Osteocyte (in vitro differentiated cells): ENCODE measurements around the gene YY2. TPM values are rescaled to one million over a fixed set of nuclear protein-coding genes. Genes with fewer than 3 reads are reported as not detected.

Experiments used
- DNase-seq: peaks from one replicate; pipeline ENCODE4 v3.0.0; 2021; ENCODE audit warnings: mixed read lengths; ENCODE audit not compliant: unreplicated experiment; ENCODE audit errors: extremely low spot score
- H3K27ac Mint-ChIP-seq: one replicate; pipeline ENCODE4 v1.8.0; 2021; ENCODE audit warnings: mild to moderate bottlenecking, mixed read lengths; ENCODE audit not compliant: unreplicated experiment
- H3K27me3 Mint-ChIP-seq: one replicate; pipeline ENCODE4 v1.8.0; 2021; ENCODE audit warnings: mixed read lengths; ENCODE audit not compliant: unreplicated experiment
- H3K36me3 Mint-ChIP-seq: one replicate; pipeline ENCODE4 v1.8.0; 2021; ENCODE audit warnings: mixed read lengths; ENCODE audit not compliant: unreplicated experiment
- H3K4me1 Mint-ChIP-seq: one replicate; pipeline ENCODE4 v1.8.0; 2021; ENCODE audit warnings: mixed read lengths; ENCODE audit not compliant: unreplicated experiment
- H3K4me3 Mint-ChIP-seq: one replicate; pipeline ENCODE4 v1.8.0; 2021; ENCODE audit warnings: mild to moderate bottlenecking, moderate library complexity, mixed read lengths; ENCODE audit not compliant: unreplicated experiment
- H3K9me3 Mint-ChIP-seq: one replicate; pipeline ENCODE4 v1.8.0; 2021; ENCODE audit warnings: mixed read lengths; ENCODE audit not compliant: unreplicated experiment
- long read RNA-seq: library from polyadenylated mRNA; unstranded; transcript quantifications from one replicate; pipeline ENCODE4 v2.0.0, GENCODE V29; 2021
- total RNA-seq: library from RNA; stranded (reverse); gene quantifications from 2 replicates; pipeline ENCODE4 v1.2.1, GENCODE V29; 2021
- TF ChIP-seq, protein P1 (sequence below): fragments of 200-600 bp; sonication (generic); IDR thresholded peaks from 2 replicates; pipeline ENCODE4 v1.5.0; 2021; ENCODE audit warnings: antibody characterized with exemption, mild to moderate bottlenecking, moderate library complexity

YY2 gene
- total RNA-seq: 4.7 and 5.8 TPM in 2 replicates
- long read RNA-seq, partial matches to known transcripts: 0 of 1 reads
- long read RNA-seq, other reads (novel, unspliced or antisense): 0 of 1 reads

DNA sequence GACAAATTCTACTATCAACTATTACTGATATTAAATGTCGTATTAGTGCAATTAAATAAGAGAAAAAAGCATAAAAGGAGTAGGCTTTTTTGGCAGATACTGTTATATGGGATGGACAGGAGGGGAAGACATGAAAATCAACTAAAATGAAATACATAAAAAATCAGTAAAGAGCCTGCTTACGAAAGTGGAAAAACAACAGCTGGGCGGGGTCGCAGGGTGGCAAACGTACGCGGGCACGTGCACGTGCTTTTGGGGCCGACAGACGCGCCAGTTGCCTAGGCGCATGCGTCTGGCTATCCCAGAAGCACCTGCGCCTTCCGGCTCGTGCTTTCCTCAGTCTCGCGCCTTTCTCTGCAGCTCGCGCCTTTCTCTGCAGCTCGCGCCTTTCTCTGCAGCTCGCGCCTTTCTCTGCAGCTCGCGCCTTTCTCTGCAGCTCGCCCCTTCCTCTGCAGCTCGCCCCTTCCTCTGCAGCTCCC is at the start of gene YY2:
YY2 (plus strand) TSS at position 51 of the 479 bp plus-strand sequence. CDS start 498 bp downstream, outside the sequence.
- DNase-seq: no peak
- Mint-ChIP-seq H3K4me3 (no peak within 1 kb of the TSS), H3K27ac (no peak within 1 kb of the TSS), H3K9me3 (no peaks in the 10 kb centered on the region), H3K4me1 (no peaks in the 10 kb centered on the region), H3K36me3 (peaks cover 20% of the 10 kb centered on the region), H3K27me3 (peaks cover 14% of the 10 kb centered on the region)
- TF ChIP-seq, protein P1, sequence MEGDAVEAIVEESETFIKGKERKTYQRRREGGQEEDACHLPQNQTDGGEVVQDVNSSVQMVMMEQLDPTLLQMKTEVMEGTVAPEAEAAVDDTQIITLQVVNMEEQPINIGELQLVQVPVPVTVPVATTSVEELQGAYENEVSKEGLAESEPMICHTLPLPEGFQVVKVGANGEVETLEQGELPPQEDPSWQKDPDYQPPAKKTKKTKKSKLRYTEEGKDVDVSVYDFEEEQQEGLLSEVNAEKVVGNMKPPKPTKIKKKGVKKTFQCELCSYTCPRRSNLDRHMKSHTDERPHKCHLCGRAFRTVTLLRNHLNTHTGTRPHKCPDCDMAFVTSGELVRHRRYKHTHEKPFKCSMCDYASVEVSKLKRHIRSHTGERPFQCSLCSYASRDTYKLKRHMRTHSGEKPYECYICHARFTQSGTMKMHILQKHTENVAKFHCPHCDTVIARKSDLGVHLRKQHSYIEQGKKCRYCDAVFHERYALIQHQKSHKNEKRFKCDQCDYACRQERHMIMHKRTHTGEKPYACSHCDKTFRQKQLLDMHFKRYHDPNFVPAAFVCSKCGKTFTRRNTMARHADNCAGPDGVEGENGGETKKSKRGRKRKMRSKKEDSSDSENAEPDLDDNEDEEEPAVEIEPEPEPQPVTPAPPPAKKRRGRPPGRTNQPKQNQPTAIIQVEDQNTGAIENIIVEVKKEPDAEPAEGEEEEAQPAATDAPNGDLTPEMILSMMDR: no peak

DNA sequence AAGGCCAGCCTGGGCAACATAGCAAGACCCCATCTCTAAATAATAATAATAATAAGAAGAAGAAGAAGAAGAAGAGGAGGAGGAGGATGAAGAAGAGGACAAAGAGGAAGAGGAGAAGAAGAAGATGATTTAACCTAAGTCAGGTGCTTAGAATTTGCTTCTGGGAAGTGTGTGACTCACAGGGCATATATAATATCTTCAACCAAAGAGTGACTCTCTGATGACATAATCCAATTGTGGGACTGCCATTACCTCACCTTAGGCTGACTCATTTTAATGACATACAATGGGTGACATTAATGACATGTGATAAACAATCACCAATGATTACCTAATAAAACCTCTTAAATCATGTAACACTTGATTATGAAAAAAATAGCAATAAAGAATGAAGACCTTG is 49.1 kb upstream of the YY2 start:
- H3K36me3 Mint-ChIP-seq: no peaks in the 10 kb centered on the region
- H3K9me3 Mint-ChIP-seq: no peaks in the 10 kb centered on the region
- DNase-seq: no peak
- H3K27me3 Mint-ChIP-seq: peaks cover 26% of the 10 kb centered on the region
- H3K4me3 Mint-ChIP-seq: no peak overlapping the region
- H3K4me1 Mint-ChIP-seq: no peaks in the 10 kb centered on the region
- TF ChIP-seq, protein P1: no peak
- no peak overlapping the region for H3K27ac Mint-ChIP-seq

DNA sequence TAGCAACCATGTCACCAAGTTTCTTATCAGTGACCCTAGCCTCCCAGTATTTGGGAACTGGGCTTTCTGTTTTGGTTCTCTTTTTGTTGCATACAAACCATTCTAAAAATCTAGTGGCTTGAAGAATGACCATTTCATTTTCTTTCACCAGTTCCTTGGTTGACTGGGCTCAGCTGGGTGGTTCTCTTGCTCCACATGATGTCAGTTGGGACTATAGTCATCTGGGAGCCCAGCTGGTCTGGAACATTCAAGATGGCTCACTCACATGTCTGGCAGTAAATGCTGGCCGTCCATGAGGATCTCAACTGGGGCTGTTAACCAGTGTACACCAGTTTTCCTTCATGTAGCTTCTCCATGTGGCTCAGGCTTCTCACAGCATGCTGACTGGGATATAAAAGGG is 44.0 kb upstream of the YY2 start:
- Mint-ChIP-seq H3K36me3 (no peaks in the 10 kb centered on the region), H3K4me1 (no peaks in the 10 kb centered on the region), H3K27me3 (peaks cover 30% of the 10 kb centered on the region), H3K4me3 (no peak overlapping the region), H3K27ac (no peak overlapping the region), H3K9me3 (no peaks in the 10 kb centered on the region)
- TF ChIP-seq, protein P1: no peak
- no peak for DNase-seq

DNA sequence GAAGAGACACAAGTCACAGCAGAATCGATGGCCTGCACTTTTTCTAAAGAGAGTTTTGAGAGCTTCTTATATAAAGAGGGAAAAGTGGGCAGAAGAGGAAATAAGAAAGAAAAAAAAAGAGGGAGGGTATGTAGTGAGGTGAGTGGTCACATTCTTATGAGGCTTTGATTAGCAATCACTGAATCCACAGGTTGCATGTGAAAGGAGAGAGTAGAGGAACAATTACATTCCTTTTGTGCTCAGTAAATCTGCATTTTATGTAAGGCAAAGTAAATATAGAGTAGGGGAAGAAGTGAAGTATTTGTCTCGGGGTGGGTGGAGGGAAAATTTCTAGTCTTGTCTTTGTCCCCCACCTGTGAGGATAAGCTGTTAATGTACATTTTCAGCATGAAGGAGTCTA is 43.2 kb upstream of the YY2 start:
- Mint-ChIP-seq H3K4me3 (no peak overlapping the region), H3K27me3 (peaks cover 23% of the 10 kb centered on the region), H3K4me1 (no peaks in the 10 kb centered on the region), H3K9me3 (no peaks in the 10 kb centered on the region), H3K36me3 (no peaks in the 10 kb centered on the region), H3K27ac (no peak overlapping the region)
- no peak for DNase-seq
- TF ChIP-seq, protein P1: no peak

DNA sequence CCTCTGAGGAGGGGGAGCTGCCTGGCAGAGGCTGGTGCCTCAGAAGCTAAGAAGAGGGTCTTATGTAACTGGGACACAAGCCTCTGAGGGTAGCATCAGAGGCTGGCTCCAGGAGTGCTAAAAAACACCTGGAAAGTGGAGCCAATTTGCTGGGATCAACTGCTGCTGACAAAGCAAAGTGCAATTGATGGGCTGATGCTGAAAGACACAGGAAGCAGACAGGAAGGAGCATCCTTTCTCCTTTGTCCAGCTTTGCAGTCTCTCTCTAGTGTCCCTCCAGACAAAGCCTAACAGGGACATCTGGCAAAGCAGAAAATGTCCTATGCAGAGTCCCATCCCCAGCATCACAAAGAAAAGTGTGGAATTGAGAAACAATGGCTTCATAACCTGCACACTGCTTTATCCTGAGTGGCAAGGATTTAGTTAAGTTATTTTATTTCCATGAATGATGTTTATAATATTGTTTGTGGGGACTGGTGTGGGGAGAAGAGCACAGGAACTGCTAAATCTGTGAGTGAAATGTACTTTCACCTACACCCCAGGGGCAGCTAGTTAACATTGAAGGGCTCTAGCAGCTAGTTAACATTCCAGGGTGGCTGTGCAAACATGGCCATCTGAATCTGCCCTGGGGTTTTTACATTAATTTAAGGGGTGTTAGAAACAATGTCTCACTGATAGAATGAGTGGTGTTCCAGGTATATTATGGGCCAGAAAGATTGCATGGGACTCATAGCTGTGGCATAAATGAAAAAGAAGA is 42.0 kb upstream of the YY2 start:
- Mint-ChIP-seq H3K27me3 (peaks cover 20% of the 10 kb centered on the region), H3K36me3 (no peaks in the 10 kb centered on the region), H3K9me3 (no peaks in the 10 kb centered on the region), H3K4me1 (no peaks in the 10 kb centered on the region), H3K27ac (no peak overlapping the region), H3K4me3 (no peak overlapping the region)
- TF ChIP-seq, protein P1: no peak
- DNase-seq: no peak
